HG02759 (cell line): ENCODE results near the gene ZNRF2.
A peak's percentile ranks its signal among the peaks of the same experiment; 100 is the strongest.

Experiments used
- ATAC-seq: cut with Tn5 transposase; IDR thresholded peaks from one replicate; pipeline ENCODE4 v1.9.1; 2021; ENCODE audit warnings: mild to moderate bottlenecking, moderate library complexity; ENCODE audit not compliant: unreplicated experiment

Gene ZNRF2

DNA sequence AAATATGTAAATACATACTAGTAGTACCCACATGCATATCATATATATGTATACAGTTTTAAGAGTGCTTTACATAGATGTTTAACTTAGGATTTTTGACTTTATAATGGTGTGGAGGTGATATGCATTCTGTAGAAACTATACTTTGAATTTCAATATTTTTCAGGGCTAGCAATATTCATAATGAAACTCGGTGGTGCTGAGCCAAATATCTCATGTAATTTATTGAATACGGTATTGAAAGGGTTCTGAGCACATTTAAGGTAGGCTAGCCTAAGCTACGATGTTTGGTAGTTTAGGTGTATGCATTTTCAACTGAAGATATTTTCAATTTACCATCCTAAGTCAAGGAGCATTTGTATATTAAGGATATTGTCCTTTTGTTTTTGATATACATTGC lies 36.0 kb downstream of the ZNRF2 start:
- no peak for ATAC-seq

GRCh38 chr7:30321089-30321881 lies 36.9 kb downstream of the ZNRF2 start:
- peak; percentile 19 for ATAC-seq

DNA sequence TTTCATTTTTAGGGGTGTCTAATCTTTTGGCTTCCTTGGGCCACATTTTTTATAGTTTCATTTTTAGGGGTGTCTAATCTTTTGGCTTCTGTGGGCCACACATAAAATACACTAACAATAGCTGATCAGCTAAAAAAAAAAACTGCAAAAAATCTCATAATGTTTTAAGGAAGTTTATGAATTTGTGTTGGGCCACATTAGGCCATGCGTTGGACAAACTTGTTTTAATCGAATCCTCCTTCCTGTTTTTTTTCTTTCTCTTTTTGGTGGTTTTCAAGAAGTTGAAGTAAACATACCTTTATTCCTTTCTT lies 37.4 kb downstream of the ZNRF2 start:
- ATAC-seq, result no peak

- ATAC-seq, result peak; percentile 77
Measured at GRCh38 chr7:30322271-30323005, 38.0 kb downstream of the ZNRF2 start.

DNA sequence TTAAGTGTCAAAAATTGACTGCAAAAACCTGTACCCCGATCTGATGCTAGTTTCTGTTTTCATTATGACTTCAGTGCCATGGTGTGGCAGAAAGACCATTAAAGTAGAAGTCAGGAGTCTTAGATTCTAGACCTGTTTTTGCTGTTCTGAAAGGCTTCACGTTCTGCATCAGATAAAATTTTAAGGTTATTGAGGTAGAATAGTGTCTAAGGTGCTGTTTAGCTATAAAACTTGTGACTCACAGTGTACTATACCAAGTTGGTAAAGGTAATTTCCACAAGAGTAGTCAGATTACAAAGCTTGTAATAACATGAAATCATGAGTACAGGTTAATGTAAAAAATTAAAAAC lies 38.6 kb downstream of the ZNRF2 start:
- peak; percentile 66 for ATAC-seq

GRCh38 chr7:30327813-30328212 lies 43.4 kb downstream of the ZNRF2 start:
- no peak for ATAC-seq

DNA sequence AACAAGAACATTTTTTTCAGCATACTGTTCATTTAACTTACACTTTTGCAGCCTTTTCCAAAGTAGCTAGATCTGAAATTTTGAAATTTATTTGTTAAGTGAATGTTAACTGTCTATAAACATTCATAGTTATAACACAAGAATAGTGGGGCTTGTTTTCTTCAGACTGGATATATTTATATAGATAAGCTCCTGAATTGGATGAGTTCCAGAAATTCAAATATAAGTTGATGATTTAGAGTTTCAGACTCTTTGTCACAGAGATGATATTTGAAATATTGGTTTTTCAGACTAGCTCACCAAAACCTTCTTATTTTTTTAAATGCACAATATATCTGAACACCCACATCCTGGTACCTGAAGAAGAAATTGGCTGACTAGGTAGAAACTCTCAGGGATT lies 44.0 kb downstream of the ZNRF2 start:
- ATAC-seq, result no peak

- ATAC-seq, result no peak
Measured at GRCh38 chr7:30329716-30330115, 45.3 kb downstream of the ZNRF2 start.

- peak; percentile 88 for ATAC-seq
Measured at GRCh38 chr7:30330134-30331111, 46.0 kb downstream of the ZNRF2 start.

GRCh38 chr7:30331338-30331737 lies 46.9 kb downstream of the ZNRF2 start:
- no peak for ATAC-seq

DNA sequence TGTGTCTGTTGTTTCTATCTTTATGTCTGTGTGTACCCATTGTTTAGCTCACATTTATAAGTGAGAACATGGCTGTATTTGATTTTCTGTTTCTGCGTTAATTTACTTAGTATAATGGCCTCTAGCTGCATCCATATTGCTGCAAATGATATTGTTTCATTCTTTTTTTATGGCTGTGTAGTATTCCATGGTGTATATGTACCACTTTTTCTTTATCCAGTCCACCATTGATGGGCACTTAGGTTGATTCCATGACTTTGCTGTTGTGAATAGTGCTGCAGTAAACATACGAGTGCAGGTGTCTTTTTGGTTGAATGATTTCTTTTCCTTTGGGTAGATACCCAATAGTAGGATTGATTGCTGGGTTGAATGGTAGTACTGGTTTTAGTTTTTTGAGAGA lies 48.2 kb downstream of the ZNRF2 start:
- no peak for ATAC-seq

- ATAC-seq, result no peak
Measured at GRCh38 chr7:30335763-30336487, 51.5 kb downstream of the ZNRF2 start.

GRCh38 chr7:30344513-30344912 lies 60.1 kb downstream of the ZNRF2 start:
- no peak for ATAC-seq

DNA sequence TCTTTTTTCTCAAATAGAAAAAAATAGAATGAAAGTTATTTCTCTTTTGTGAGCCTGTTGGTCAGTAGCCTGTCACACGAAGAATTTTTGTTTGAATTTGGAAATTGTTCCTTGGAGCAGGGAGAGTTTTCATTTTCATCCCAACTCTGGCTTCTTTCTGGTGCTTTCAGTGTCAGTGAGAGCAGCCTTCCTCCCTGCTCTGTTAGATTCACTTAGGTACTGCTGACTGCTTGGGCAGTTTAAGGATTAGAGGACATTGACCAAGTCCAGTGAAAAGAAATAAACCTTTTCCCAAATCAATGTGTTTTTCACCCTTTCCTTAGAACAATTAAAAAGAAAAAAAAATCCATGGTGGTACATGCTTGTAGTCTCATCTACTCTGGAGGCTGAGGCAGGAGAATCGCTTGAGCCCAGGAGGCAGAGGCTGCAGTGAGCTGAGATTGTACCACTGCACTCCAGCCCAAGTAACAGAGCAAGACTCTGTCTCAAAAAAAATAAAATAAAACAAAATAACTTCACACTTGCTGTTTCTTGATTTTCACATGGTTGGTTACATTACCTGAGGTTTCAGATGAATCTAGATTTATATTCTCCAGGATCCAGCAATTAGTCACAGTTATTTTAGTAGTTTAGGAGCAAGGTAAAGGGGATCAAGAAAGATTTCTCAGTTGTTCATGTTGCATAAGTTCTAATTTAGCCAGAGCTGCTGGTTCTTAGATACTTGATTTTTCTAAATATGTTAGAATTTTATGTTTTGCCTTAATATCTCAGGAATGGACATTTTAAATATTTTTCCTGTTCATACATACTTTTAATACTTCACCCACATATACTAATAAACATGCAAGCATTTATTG lies 63.1 kb downstream of the ZNRF2 start:
- ATAC-seq, result no peak

- ATAC-seq, result peak; percentile 81
Measured at GRCh38 chr7:30348083-30348560, 63.7 kb downstream of the ZNRF2 start.

- no peak for ATAC-seq
Measured at GRCh38 chr7:30349170-30349569, 64.8 kb downstream of the ZNRF2 start.

DNA sequence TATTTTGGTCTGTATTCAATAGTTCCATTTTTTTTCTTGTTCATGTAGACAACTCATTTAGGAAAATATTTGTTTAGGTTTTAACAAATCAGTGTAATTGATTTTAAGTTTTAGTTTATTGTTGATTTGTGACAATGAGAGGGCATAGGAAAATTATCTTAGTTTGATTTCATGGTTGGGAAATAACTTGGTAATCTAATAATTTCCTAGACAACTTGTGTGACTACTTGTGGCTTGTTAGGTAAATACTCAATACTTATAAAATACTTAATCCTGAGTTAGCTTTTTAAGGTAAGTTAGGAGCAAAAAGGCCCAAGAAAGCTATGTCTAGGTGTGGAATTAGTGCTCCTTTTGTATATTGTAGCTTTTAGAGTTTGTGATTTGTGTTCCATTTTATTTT lies 65.4 kb downstream of the ZNRF2 start:
- ATAC-seq, result no peak

DNA sequence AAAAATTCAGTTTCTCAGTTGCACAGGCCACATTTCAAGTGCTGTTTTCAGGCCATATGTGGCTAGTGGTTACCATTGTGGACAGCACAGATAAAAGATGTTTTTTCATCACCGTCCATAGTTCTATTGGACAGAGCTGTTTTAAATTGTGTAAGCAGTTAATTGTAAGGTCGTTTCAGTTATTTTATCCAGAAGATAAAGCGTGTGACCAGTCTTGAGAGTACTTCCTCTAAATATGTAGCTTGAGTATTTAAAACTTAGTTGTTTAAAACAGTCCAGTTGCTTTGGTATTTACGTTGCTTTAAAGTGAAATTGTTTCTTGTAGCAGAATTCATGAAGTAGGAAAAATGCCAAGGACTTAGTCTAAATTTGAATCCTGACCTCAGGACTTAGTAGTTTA lies 66.9 kb downstream of the ZNRF2 start:
- ATAC-seq, result no peak

DNA sequence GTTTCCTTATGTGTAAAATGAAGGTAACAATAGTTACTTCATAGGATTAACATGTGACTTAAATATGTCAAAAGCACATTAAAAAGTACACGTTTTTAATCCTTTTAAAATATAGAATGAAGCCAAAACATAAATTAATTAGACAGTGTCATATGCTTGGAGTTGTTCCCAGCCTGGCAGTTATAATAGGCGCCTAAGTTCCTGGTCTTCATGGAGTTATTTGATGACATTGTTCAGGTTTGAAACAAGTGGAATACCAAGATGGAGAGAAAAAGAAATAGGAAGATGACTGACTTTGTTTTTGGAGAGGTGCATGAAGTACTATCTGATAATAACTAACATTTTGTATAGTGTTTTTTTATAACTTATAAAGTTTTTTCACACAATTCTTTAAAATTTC lies 67.3 kb downstream of the ZNRF2 start:
- ATAC-seq, result no peak

DNA sequence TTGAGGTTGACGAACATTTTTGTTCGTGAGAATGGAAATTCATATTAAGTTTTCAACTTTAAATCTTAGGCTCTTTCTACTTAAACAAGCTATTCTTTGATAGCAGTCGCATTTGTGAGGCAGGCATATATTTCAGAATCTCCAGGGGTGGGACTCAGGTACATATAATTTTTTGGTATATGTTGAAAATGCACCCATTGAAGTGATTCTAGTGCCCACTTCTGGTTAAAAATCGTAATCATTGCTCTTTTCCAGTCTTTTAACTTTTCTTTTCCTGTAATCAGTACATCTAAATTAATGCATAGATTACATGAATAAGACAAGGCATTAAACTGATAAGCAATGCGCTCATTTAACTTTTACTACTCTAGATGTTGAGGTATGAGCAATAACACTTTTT lies 67.8 kb downstream of the ZNRF2 start:
- no peak for ATAC-seq
